Esophagus squamous epithelium (tissue), 5 donors: ENCODE results near the gene NUDCD2. TPM values are rescaled to one million over a fixed set of nuclear protein-coding genes. Genes with fewer than 3 reads are reported as not detected.

Source experiments
- DNase-seq: peaks from one replicate; lab custom pipeline; 2025; lab: John Stamatoyannopoulos, UW
- H3K27ac ChIP-seq, 4 donors: fragments of 200-600 bp; sonication (generic); one replicate each; pipeline ENCODE4 v1.5.1; 2016 to 2019; ENCODE audit warnings: mild to moderate bottlenecking in 1 of 4
- H3K27me3 ChIP-seq, 4 donors: fragments of 200-600 bp; sonication (generic); 1 replicate in 3 of 4; 2 replicates in 1 of 4; pipeline versions ENCODE4 v1.5.1 to v1.6.0; 2017 to 2021; ENCODE audit warnings: antibody characterized with exemption in 1 of 4
- H3K36me3 ChIP-seq, 3 donors: fragments of 200-600 bp; sonication (generic); one replicate each; pipeline ENCODE4 v1.5.1; 2016 to 2019
- H3K4me1 ChIP-seq, 3 donors: fragments of 200-600 bp; sonication (generic); one replicate each; pipeline ENCODE4 v1.5.1; 2017 to 2019
- H3K4me3 ChIP-seq, 4 donors: fragments of 200-600 bp; sonication (generic); 1 replicate in 3 of 4; 2 replicates in 1 of 4; pipeline ENCODE4 v1.5.1; 2016 to 2019; ENCODE audit warnings: mild to moderate bottlenecking in 2 of 4, moderate library complexity in 1 of 4
- H3K9me3 ChIP-seq, 3 donors: fragments of 200-600 bp; sonication (generic); one replicate each; pipeline ENCODE4 v1.5.1; 2016 to 2019
- POLR2A ChIP-seq, 4 donors: fragments of 450-650 bp; IDR thresholded peaks; one replicate each; pipeline ENCODE4 v1.6.1; 2017; ENCODE audit warnings: antibody characterized with exemption in 4 of 4, mild to moderate bottlenecking in 4 of 4, moderate library complexity in 3 of 4
- WGBS, 2 donors: methylation state at CpG; one replicate each; pipeline ENCODE4 v1.1.5; 2018; 5-methylcytosine and 5-hydroxymethylcytosine counted together
- intact Hi-C: fragments of 100-400 bp; cut with DNase I; formaldehyde crosslinking; loops from one replicate; pipeline ENCODE4 v1.15.0; 2022
- total RNA-seq, 4 donors: library from RNA; depleted of rRNA; stranded (reverse); fragments of >200 nt; gene quantifications; one replicate each; pipeline ENCODE4 v1.1.0, GENCODE V29; 2016
- TF ChIP-seq, protein P1 (sequence below), 6 experiments: fragments of 450-650 bp in 4 of 6; fragments of 200-600 bp in 2 of 6; sonication (generic) in 2 of 6; IDR thresholded peaks; one replicate each; pipeline ENCODE4 v1.5.1; 2016 to 2019; ENCODE audit warnings: antibody characterized with exemption in 6 of 6, mild to moderate bottlenecking in 4 of 6, moderate library complexity in 4 of 6
- donor health status: DM: yes; HTN: yes; CAD: no.

The NUDCD2 gene
- total RNA-seq, 4 donors from 2014 or later, result 2.5 to 11.6 (median 6.1) TPM

DNA sequence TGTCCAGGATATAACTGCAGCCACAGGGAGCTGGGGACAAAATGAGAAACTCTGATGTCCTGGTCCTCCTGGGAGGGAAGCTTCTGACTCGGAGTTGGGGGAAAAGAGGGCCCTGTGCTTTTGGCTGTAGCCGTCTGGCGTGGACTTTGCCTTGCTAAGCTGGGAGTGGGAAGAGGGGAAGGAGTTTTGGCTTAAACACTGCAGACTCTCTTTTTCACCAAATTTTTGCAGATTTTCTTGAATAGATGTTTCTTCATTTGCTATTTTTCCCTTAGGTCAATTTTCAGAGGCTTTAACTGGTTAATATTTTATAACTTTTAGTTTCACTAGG, 29.8 kb upstream of the NUDCD2 start:
- no peak overlapping the region for H3K27ac ChIP-seq
- H3K4me3 ChIP-seq, result no peak overlapping the region
- DNase-seq, result no peak
- H3K27me3 ChIP-seq, result no peaks in the 10 kb centered on the region
- no peaks in the 10 kb centered on the region for H3K4me1 ChIP-seq
- intact Hi-C loops, result no loop called here
- H3K9me3 ChIP-seq, result no peaks in the 10 kb centered on the region
- 83 to 97% methylated on average over 3 of the region's 3 CpGs for WGBS, 2 donors
- H3K36me3 ChIP-seq, result no peaks in the 10 kb centered on the region
- no peak for TF ChIP-seq POLR2A (IDR thresholded peaks at IDR 0.05)
- TF ChIP-seq, protein P1, sequence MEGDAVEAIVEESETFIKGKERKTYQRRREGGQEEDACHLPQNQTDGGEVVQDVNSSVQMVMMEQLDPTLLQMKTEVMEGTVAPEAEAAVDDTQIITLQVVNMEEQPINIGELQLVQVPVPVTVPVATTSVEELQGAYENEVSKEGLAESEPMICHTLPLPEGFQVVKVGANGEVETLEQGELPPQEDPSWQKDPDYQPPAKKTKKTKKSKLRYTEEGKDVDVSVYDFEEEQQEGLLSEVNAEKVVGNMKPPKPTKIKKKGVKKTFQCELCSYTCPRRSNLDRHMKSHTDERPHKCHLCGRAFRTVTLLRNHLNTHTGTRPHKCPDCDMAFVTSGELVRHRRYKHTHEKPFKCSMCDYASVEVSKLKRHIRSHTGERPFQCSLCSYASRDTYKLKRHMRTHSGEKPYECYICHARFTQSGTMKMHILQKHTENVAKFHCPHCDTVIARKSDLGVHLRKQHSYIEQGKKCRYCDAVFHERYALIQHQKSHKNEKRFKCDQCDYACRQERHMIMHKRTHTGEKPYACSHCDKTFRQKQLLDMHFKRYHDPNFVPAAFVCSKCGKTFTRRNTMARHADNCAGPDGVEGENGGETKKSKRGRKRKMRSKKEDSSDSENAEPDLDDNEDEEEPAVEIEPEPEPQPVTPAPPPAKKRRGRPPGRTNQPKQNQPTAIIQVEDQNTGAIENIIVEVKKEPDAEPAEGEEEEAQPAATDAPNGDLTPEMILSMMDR (IDR thresholded peaks at IDR 0.05), result no peak

DNA sequence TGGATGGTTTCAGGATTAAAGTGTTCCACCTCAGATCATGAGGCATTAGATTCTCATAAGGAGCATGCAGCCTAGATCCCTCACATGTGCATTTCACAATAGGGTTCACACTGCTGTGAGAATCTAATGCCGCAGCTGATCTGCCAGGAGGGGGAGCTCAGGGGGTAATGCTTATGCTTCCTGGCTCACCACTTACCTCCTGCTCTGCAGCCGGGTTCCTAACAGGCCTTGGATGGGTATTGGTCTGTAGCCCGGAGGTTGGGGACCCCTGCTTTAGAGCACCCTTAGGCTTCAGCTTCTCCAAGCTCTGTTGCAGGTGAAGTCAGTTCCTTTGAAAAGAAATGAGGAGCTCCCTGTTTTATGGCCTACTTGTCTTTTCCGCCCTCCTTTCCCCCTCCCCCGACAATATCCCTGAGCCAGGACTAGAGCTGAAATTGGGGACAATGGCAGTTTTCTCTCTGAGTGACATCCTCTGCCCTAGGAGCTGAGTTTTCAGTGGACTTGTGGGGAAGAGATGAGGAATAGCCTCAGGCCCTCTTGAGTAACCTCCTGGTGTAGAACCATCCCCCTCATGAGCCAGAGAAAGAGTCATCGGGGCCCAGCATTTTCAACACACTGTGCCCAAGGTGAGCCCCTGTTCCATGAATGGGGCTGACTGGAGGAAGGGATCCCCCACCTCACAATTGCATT, 29.3 kb upstream of the NUDCD2 start:
- no peak for TF ChIP-seq POLR2A (IDR thresholded peaks at IDR 0.05)
- intact Hi-C loops, result no loop called here
- Histone ChIP-seq H3K36me3 (no peaks in the 10 kb centered on the region), H3K27ac (no peak overlapping the region), H3K27me3 (no peaks in the 10 kb centered on the region), H3K9me3 (no peaks in the 10 kb centered on the region), H3K4me3 (no peak overlapping the region), H3K4me1 (no peaks in the 10 kb centered on the region)
- 81 to 96% methylated on average over 3 to 5 of the region's 6 CpGs for WGBS, 2 donors
- DNase-seq, result no peak

DNA sequence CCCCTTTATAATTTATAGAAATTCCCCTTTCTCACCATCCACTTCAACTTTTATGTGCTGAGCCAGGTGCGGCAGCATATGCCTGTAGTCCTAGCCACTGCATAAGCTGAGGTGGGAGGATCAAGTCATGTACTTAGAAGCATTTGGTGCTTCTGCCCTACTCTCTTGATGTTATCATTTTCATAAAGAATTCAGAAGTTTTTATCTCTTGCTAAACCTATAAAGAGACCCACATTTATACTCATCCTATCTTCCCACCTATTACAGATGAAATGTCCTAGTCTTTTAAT, 19.0 kb upstream of the NUDCD2 start:
- WGBS, 2 donors, result 65 to 74% methylated on average over 1 of the region's 1 CpG
- peaks cover 0 to 4% (median 0%) of the 10 kb centered on the region in 3 donors for H3K36me3 ChIP-seq
- TF ChIP-seq, protein P1 (IDR thresholded peaks at IDR 0.05), result no peak
- TF ChIP-seq POLR2A (IDR thresholded peaks at IDR 0.05), result no peak
- no peak overlapping the region for H3K4me3 ChIP-seq
- DNase-seq, result no peak
- intact Hi-C loops, result no loop called here
- no peaks in the 10 kb centered on the region for H3K9me3 ChIP-seq
- no peaks in the 10 kb centered on the region for H3K27me3 ChIP-seq
- no peak overlapping the region for H3K27ac ChIP-seq
- no peaks in the 10 kb centered on the region for H3K4me1 ChIP-seq

DNA sequence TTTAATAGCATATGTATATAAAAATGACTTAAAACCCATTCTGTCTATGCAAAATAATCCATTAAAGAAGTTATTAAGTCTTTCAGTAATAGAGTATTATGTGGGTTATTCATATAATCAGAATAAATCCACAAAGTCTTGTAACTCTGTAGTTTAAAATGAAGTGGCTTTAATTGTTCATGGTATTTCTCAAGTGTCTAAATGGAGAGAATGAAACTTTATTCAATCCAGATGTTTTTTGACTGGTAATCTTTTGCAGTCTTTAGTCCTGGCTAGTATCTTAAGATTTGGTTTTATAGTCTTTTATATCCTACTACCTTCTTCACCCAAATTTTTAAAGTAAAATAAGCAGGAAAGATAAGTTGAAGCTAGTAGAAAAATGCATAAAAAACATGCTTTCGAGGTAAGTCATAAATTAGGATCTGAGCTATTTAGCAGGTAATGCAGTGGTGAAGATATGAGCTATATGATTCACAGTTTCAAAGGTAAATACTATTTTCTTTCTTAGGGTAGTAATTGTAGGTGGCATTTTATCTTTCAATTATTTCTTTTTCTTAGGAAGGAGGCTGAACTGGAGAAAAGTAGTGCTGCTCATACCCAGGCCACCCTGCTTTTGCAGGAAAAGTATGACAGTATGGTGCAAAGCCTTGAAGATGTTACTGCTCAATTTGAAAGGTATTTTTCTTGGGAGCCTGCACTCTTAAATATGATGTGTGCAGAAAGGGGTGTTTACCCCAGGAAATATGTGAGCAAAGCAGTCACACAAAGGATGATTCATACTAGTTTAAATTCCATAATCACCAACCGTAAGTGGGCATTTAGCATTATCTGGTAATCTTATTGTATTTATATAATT, 18.5 kb upstream of the NUDCD2 start:
- no peaks in the 10 kb centered on the region for H3K9me3 ChIP-seq
- peaks cover 0 to 4% (median 0%) of the 10 kb centered on the region in 3 donors for H3K36me3 ChIP-seq
- intact Hi-C loops, result no loop called here
- WGBS, 2 donors, result 61 to 71% methylated on average over 2 of the region's 2 CpGs
- H3K4me1 ChIP-seq, result no peaks in the 10 kb centered on the region
- no peak overlapping the region for H3K27ac ChIP-seq
- no peak for DNase-seq
- no peak overlapping the region for H3K4me3 ChIP-seq
- H3K27me3 ChIP-seq, result no peaks in the 10 kb centered on the region
- no peak for TF ChIP-seq POLR2A (IDR thresholded peaks at IDR 0.05)
- TF ChIP-seq, protein P1 (IDR thresholded peaks at IDR 0.05), result no peak

DNA sequence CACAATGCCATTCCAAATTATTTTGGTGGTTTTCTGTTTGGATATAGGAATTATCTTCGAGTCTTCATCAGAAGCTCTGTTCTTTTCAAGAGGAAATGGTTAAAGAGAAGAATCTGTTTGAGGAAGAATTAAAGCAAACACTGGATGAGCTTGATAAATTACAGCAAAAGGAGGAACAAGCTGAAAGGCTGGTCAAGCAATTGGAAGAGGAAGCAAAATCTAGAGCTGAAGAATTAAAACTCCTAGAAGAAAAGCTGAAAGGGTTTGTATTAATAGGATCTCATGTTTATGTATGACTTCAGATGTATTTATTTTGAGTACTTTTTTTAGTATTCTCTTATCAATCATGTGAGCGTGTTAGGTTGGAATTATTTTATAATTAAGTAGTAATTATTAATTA, 15.5 kb upstream of the NUDCD2 start:
- intact Hi-C loops, result no loop called here
- H3K9me3 ChIP-seq, result no peaks in the 10 kb centered on the region
- H3K27ac ChIP-seq, result no peak overlapping the region
- 65 to 72% methylated on average over 2 of the region's 2 CpGs for WGBS, 2 donors
- no peaks in the 10 kb centered on the region for H3K27me3 ChIP-seq
- peaks cover 0 to 4% (median 0%) of the 10 kb centered on the region in 3 donors for H3K36me3 ChIP-seq
- no peak for DNase-seq
- no peaks in the 10 kb centered on the region for H3K4me1 ChIP-seq
- TF ChIP-seq, protein P1 (IDR thresholded peaks at IDR 0.05), result no peak
- TF ChIP-seq POLR2A (IDR thresholded peaks at IDR 0.05), result no peak
- no peak overlapping the region for H3K4me3 ChIP-seq
